Breast epithelium (tissue), 4 donors: ENCODE measurements around the gene PPP6R1. TPM values are rescaled to one million over a fixed set of nuclear protein-coding genes. Genes with fewer than 3 reads are reported as not detected.

Experiments used
- DNase-seq, 2 donors: peaks; one replicate each; pipeline ENCODE4 v3.0.0-alpha.2; 2019; ENCODE audit warnings: low spot score in 2 of 2
- H3K27ac ChIP-seq, 2 donors: fragments of 200-600 bp; sonication (generic) in 1 of 2; one replicate each; pipeline ENCODE4 v1.5.1; 2016 to 2019; ENCODE audit warnings: mild to moderate bottlenecking in 1 of 2
- H3K27me3 ChIP-seq, 2 donors: fragments of 200-600 bp; sonication (generic) in 1 of 2; one replicate each; pipeline versions ENCODE4 v1.5.1 to v1.6.0; 2017 to 2019; ENCODE audit warnings: control low read depth in 1 of 2, mild to moderate bottlenecking in 1 of 2
- H3K36me3 ChIP-seq: fragments of 200-600 bp; one replicate; pipeline ENCODE4 v1.5.1; 2019
- H3K4me1 ChIP-seq, 2 donors: fragments of 200-600 bp; sonication (generic); one replicate each; pipeline ENCODE4 v1.5.1; 2016 to 2019; ENCODE audit warnings: control low read depth in 1 of 2
- H3K4me3 ChIP-seq, 3 donors: fragments of 200-600 bp; sonication (generic); 1 replicate in 2 of 3; 2 replicates in 1 of 3; pipeline ENCODE4 v1.5.1; 2016 to 2019; ENCODE audit warnings: mild to moderate bottlenecking in 3 of 3, moderate library complexity in 2 of 3
- H3K9me3 ChIP-seq, 2 donors: fragments of 200-600 bp; sonication (generic) in 1 of 2; one replicate each; pipeline ENCODE4 v1.5.1; 2016 to 2019; ENCODE audit warnings: control low read depth in 1 of 2
- CTCF ChIP-seq, 3 donors: fragments of 450-650 bp; IDR thresholded peaks; one replicate each; pipeline ENCODE4 v1.5.1; 2016 to 2017; ENCODE audit warnings: antibody characterized with exemption in 3 of 3, mild to moderate bottlenecking in 3 of 3, moderate library complexity in 3 of 3
- POLR2A ChIP-seq: fragments of 450-650 bp; IDR thresholded peaks from one replicate; pipeline ENCODE4 v1.6.1; 2016; ENCODE audit warnings: antibody characterized with exemption, mild to moderate bottlenecking, moderate library complexity
- POLR2AphosphoS5 ChIP-seq, 3 donors: sonication (generic); formaldehyde crosslinking; IDR thresholded peaks; one replicate each; pipeline ENCODE4 v1.6.1; 2017; ENCODE audit warnings: antibody characterized with exemption in 3 of 3
- intact Hi-C: fragments of 100-400 bp; cut with DNase I; formaldehyde crosslinking; loops from one replicate; pipeline ENCODE4 v1.15.1; 2023; ENCODE audit warnings: low total_unique reads
- total RNA-seq, 3 donors: library from RNA; depleted of rRNA; stranded (reverse); fragments of >200 nt; gene quantifications; one replicate each; pipeline ENCODE4 v1.1.0, GENCODE V29; 2016

PPP6R1 gene
- total RNA-seq, 3 donors from 2014 or later: 23.8 to 31.5 (median 28.2) TPM

GRCh38 chr19:55300886-55301458 lies 42.2 kb upstream of the PPP6R1 start:
- Histone ChIP-seq H3K36me3 (no peaks in the 10 kb centered on the region), H3K4me3 (peak overlapping the region in 1 of 3 donors; percentile 62), H3K4me1 (no peaks in the 10 kb centered on the region), H3K9me3 (no peaks in the 10 kb centered on the region), H3K27ac (no peak overlapping the region), H3K27me3 (no peaks in the 10 kb centered on the region)
- intact Hi-C loops: no loop called here
- no peak for TF ChIP-seq CTCF (IDR thresholded peaks at IDR 0.05)
- TF ChIP-seq POLR2AphosphoS5 (IDR thresholded peaks at IDR 0.05): no peak
- no peak for TF ChIP-seq POLR2A
- no peak for DNase-seq

- TF ChIP-seq POLR2A (no peak), CTCF (IDR thresholded peaks at IDR 0.05) (no peak), POLR2AphosphoS5 (IDR thresholded peaks at IDR 0.05) (no peak)
- Histone ChIP-seq H3K27ac (no peak overlapping the region), H3K4me1 (no peaks in the 10 kb centered on the region), H3K27me3 (no peaks in the 10 kb centered on the region), H3K4me3 (no peak overlapping the region), H3K9me3 (no peaks in the 10 kb centered on the region), H3K36me3 (no peaks in the 10 kb centered on the region)
- intact Hi-C loops: no loop called here
- DNase-seq: no peak
These were observed 41.2 kb upstream of the PPP6R1 start for GRCh38 chr19:55299991-55300390.

- DNase-seq: no peak
- Histone ChIP-seq H3K4me3 (no peak overlapping the region), H3K9me3 (no peaks in the 10 kb centered on the region), H3K27me3 (no peaks in the 10 kb centered on the region), H3K4me1 (no peaks in the 10 kb centered on the region), H3K27ac (no peak overlapping the region), H3K36me3 (no peaks in the 10 kb centered on the region)
- TF ChIP-seq POLR2A: no peak
- intact Hi-C loops: no loop called here
These were observed 38.5 kb upstream of the PPP6R1 start for GRCh38 chr19:55297267-55297666.

GRCh38 chr19:55289117-55289796 lies 30.4 kb upstream of the PPP6R1 start:
- Histone ChIP-seq H3K9me3 (no peaks in the 10 kb centered on the region), H3K4me3 (no peak overlapping the region), H3K27me3 (no peaks in the 10 kb centered on the region), H3K4me1 (no peaks in the 10 kb centered on the region), H3K36me3 (no peaks in the 10 kb centered on the region), H3K27ac (no peak overlapping the region)
- intact Hi-C loops: no loop called here
- no peak for TF ChIP-seq CTCF (IDR thresholded peaks at IDR 0.05)
- TF ChIP-seq POLR2AphosphoS5 (IDR thresholded peaks at IDR 0.05): no peak
- no peak for DNase-seq

- intact Hi-C loops: no loop called here
- Histone ChIP-seq H3K9me3 (no peaks in the 10 kb centered on the region), H3K36me3 (no peaks in the 10 kb centered on the region), H3K27ac (no peak overlapping the region), H3K4me3 (no peak overlapping the region), H3K27me3 (no peaks in the 10 kb centered on the region), H3K4me1 (no peaks in the 10 kb centered on the region)
- no peak for TF ChIP-seq POLR2AphosphoS5 (IDR thresholded peaks at IDR 0.05)
- TF ChIP-seq POLR2A: no peak
- no peak for TF ChIP-seq CTCF (IDR thresholded peaks at IDR 0.05)
- DNase-seq: no peak
These were observed 28.7 kb upstream of the PPP6R1 start for GRCh38 chr19:55287361-55288079.
